GM12873 (cell line): ENCODE measurements around the gene ECHS1.

Experiments
- TF ChIP-seq, protein P1 (sequence below): IDR thresholded peaks from 2 replicates; pipeline ENCODE4 v1.5.1; 2012; ENCODE audit warnings: low read depth, mild to moderate bottlenecking, moderate library complexity, low read length, control low read depth; ENCODE audit not compliant: insufficient read depth; ENCODE audit errors: missing control alignments

Gene ECHS1

DNA sequence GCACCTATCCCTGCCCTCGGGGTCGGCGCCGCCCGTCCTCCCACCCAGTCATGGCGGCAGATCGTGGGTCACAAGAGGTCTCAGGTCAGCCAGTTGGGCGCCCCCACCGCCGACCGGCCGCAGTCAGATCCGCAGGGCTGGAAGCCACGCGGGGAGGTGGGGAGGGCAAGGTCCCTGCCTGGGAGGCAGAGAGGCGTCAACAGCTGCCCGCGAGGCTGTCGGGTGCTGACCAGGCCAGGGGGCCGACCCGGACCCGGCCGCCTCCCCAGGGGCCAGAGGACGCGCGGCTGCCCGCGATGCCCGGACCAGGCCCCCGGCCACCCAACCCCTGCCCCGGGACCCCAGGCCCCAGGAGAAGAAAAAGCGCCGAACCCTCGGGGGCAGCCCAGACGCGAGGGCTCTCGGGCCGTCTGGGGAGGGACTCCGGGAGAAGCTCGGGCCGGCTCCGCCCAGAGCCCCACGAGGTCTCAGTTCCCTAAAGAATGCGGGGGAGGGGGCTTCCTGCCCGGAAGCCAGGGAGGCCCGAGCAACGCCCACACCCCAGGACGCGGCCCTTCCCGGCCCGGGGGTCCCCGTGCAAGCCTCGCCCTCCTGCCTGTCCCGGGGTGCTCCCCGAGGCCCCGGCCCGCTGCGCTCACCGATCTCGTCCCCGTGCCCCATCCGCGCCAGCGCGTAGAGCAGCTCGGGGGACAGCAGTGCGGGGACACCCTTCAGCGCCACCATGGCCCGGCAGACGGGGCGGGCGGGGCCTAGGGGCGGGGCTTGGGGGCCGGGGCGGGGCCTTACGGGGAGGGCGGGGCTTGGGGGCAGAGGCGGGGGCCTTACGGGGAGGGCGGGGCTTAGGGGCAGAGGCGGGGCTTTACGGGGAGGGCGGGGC, 15.6 kb downstream of the ECHS1 start, which contains the start of gene FUOM:
Gene FUOM, minus strand, starts transcription at position 735 of the 877 bp plus-strand sequence. Its CDS starts 12 bp downstream, at position 723.
- TF ChIP-seq, protein P1, sequence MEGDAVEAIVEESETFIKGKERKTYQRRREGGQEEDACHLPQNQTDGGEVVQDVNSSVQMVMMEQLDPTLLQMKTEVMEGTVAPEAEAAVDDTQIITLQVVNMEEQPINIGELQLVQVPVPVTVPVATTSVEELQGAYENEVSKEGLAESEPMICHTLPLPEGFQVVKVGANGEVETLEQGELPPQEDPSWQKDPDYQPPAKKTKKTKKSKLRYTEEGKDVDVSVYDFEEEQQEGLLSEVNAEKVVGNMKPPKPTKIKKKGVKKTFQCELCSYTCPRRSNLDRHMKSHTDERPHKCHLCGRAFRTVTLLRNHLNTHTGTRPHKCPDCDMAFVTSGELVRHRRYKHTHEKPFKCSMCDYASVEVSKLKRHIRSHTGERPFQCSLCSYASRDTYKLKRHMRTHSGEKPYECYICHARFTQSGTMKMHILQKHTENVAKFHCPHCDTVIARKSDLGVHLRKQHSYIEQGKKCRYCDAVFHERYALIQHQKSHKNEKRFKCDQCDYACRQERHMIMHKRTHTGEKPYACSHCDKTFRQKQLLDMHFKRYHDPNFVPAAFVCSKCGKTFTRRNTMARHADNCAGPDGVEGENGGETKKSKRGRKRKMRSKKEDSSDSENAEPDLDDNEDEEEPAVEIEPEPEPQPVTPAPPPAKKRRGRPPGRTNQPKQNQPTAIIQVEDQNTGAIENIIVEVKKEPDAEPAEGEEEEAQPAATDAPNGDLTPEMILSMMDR = peak; percentile 21

DNA sequence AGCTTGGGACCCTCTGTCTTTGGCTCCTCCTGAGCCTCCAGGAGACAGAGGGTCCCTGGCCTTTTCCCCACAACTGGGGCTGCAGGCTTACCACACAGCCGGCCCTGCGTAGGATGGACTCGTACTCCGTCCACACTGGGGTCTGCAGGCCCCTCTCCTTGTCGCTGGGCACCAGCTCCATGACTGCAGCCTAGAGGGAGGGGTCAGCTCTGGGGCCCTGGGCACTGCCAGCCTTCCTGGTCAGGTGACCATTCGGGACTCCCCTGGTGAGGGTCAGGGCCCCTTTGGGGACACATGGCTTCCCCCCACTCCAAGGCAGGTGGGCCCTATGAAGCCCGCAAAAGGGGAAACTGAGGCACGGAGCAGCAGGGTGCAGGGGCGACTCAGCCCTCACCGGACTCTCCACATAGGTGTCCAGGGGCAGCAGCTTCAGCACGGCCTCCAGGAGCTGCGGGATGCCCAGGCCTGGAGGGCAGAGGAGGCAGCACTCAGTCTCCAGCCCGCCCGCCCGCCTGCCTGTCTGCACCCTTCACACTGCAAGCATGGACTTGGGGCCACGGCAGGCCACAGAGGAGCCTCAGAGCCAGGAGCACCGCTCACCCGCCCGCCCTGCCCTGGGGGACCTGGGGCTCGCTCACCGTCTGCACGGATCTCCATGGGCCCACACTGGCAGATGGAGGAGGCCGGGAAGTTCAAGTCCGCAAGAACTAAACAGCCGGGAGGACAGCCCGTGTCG, 16.4 kb downstream of the ECHS1 start:
- TF ChIP-seq, protein P1 = no peak

DNA sequence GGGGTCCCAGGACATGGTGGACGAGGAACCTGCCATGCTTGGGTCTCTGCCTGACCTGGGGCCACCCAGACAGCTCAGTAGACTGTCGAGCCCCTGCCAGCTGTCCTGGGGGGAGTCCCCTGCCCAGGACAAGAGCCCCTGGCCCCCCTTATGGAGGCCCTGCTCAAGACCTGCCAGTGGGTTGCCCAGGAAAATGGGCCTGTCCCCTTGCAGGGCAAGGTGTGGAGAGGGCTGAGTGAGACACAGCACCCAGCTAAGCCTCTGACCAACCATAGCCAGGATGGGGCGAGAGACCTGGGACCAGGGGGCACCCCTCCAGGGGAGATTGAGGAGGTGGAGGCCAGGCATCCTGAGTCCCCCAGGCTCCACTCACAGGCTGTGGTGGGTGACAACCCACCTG, 17.2 kb downstream of the ECHS1 start:
- TF ChIP-seq, protein P1 = no peak

DNA sequence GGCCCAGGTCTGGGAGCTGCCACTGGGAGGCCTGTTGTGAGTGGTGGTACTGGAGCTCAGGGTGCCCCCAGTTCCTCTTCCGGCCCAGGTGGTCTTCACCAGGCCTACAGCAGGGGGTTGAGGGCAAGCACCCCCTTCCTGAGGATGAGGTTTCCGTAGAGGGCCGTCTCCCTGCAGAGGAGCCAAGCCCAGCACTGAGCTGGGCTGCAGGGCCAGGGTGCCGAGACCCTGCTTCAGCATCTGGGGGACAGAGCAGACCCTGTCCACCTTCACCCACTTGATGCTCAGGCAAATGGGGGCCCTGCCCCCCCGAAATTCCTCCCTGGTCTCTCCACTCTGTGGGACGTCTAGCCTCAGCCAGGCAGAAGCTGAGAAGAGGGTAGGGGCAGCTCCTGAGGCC, 17.9 kb downstream of the ECHS1 start:
- TF ChIP-seq, protein P1 = no peak

DNA sequence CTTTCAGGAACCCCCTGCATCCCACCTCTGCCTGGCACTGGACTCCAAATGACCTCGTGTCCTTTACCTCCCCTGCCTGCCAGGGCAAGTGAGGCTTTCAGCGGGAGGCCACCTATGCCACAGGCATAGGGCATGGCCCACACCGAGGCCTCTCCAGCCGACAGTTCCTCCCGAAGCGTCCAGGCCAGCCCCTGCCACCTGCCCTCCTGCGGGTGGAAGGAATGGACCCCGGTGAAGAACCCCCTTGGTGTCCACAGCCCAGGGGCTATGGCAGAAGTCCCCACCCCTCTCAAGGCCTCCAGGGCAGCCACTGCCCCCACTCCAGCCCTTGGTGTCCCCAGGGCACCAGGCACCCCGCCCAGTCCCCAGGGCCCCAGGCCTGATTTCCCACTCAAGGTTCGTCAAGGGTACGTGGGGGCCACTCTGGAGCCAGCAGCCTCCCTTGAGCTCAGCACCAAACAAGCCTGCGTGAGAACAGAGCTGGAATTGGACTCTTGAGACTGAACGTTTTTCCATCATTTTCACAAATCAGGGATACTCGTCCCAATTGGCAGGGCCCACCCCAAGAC, 18.4 kb downstream of the ECHS1 start:
- TF ChIP-seq, protein P1 = no peak

DNA sequence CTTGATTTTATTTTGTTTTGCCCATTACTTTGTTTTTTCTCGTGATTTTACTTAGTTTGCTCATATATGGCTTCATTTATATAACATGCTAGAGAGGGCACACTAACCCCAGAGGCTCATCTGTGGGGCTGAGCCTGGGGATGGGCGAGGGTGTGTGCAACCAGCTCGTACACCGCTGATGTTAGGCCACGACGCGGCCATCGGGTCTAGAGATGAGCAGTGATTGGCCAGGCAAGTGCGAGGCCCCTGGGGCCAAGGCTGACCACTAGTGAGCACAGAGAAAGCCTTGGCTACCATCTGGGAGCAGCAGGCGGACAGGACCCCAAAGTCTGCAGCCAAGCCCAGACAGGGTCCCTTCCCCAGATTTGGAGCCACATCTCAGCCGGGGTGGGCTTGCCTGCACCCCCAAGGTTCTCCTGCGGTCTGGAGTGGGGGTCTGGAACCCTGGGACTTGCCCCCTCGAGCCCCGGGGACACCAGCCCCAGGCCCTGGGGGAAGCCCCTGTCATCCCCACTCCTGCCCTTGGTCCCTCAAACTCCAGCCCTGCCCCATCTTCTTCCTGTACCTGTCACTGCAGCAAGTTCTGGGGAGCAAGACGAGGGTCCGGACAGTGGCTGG, 19.1 kb downstream of the ECHS1 start:
- TF ChIP-seq, protein P1 = no peak
